Measurements from ENCODE around the gene TOP3A.

Gene TOP3A

DNA sequence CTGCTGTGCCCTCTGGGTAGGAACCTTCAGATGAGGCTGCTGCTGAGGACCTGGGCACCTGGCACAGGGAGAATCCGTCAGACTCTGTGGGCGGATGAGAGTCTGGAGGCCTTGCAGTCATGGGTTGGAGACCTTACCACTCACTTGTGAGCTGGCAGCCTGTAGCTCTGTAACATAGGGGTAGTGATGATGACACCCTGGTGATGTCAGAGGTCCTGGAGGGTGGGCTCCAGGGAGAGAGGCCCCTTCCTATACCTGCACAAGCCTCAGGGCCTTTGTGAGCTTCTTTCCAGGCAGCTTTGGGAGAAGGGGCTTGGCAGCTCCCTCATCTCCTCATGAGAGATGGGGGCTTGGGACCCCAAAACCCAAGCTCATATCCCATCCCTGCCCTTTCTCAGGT lies 52.7 kb downstream of the TOP3A start:
- H3K27me3 ChIP-seq (ENCODE audit: control insufficient read depth, insufficient read depth, low read length): no peaks in the 10 kb centered on the region
- H3K9me3 ChIP-seq (ENCODE audit: control insufficient read depth, low read length): no peaks in the 10 kb centered on the region
- H3K27ac ChIP-seq: peak overlapping the region; percentile 97
- H3K36me3 ChIP-seq (ENCODE audit: control insufficient read depth, insufficient read depth, low read length): no peaks in the 10 kb centered on the region
- peak overlapping the region; percentile 92 for H3K4me3 ChIP-seq (ENCODE audit: low read depth, low read length)
- no peak overlapping the region for H2AFZ ChIP-seq
- peaks cover 30% of the 10 kb centered on the region for H3K79me2 ChIP-seq
- TF ChIP-seq, protein P1, sequence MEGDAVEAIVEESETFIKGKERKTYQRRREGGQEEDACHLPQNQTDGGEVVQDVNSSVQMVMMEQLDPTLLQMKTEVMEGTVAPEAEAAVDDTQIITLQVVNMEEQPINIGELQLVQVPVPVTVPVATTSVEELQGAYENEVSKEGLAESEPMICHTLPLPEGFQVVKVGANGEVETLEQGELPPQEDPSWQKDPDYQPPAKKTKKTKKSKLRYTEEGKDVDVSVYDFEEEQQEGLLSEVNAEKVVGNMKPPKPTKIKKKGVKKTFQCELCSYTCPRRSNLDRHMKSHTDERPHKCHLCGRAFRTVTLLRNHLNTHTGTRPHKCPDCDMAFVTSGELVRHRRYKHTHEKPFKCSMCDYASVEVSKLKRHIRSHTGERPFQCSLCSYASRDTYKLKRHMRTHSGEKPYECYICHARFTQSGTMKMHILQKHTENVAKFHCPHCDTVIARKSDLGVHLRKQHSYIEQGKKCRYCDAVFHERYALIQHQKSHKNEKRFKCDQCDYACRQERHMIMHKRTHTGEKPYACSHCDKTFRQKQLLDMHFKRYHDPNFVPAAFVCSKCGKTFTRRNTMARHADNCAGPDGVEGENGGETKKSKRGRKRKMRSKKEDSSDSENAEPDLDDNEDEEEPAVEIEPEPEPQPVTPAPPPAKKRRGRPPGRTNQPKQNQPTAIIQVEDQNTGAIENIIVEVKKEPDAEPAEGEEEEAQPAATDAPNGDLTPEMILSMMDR (IDR thresholded peaks at IDR 0.05): no peak
- H3K9ac ChIP-seq: no peak overlapping the region
- peaks cover 21% of the 10 kb centered on the region for H3K4me1 ChIP-seq
- H3K4me2 ChIP-seq (ENCODE audit: low read length): peak overlapping the region; percentile 97

DNA sequence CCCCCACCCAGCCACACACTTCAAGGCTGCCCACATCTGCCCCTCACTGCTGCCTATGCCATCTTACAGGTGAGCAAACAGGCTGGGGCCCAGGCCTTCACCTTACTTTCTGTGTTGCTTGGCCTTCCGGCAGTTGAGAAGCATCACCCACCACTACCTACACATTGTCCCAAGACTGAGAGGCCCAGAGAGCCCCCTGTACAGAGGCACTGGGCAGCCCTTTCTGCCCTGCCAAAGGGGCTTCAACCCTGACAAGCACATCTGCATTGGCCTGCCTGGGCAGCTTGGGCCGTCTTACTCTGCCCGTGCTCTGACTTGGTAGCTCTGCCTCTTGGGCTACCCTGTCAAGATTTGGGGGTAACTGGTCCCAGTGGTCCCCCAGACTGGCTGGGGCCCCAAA lies 53.1 kb downstream of the TOP3A start:
- Histone ChIP-seq H3K4me3 (ENCODE audit: low read depth, low read length) (peak overlapping the region; percentile 92), H3K9me3 (ENCODE audit: control insufficient read depth, low read length) (no peaks in the 10 kb centered on the region), H3K36me3 (ENCODE audit: control insufficient read depth, insufficient read depth, low read length) (no peaks in the 10 kb centered on the region), H3K9ac (peak overlapping the region; percentile 78), H3K4me1 (peaks cover 25% of the 10 kb centered on the region), H2AFZ (no peak overlapping the region), H3K79me2 (peaks cover 35% of the 10 kb centered on the region), H3K4me2 (ENCODE audit: low read length) (peak overlapping the region; percentile 97), H3K27me3 (ENCODE audit: control insufficient read depth, insufficient read depth, low read length) (no peaks in the 10 kb centered on the region), H3K27ac (peak overlapping the region; percentile 97)
- TF ChIP-seq, protein P1 (IDR thresholded peaks at IDR 0.05): no peak

DNA sequence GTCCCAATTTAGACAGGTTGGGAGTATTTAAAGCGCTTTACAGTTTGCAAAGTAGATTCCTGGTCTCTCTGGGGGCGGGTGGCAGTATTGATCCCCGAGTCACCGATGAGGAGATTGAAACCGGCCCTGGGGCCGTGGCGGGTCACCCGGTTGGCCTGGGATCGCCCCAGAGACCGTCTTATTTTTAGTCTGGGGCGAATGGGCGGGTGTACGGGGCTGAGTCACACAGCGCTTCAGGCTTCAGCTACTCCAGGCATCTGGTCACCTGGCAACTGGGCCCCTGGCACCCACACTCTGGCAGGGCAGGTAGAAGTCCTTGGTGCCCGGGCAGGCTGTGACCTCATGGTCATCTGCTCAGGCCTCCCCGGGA lies 53.7 kb downstream of the TOP3A start:
- Histone ChIP-seq H3K9ac (peak overlapping the region; percentile 78), H3K9me3 (ENCODE audit: control insufficient read depth, low read length) (no peaks in the 10 kb centered on the region), H2AFZ (peak overlapping the region; percentile 90), H3K79me2 (peaks cover 39% of the 10 kb centered on the region), H3K27me3 (ENCODE audit: control insufficient read depth, insufficient read depth, low read length) (no peaks in the 10 kb centered on the region), H3K4me2 (ENCODE audit: low read length) (peak overlapping the region; percentile 97), H3K36me3 (ENCODE audit: control insufficient read depth, insufficient read depth, low read length) (no peaks in the 10 kb centered on the region), H3K4me3 (ENCODE audit: low read depth, low read length) (peak overlapping the region; percentile 92), H3K4me1 (peaks cover 26% of the 10 kb centered on the region), H3K27ac (peak overlapping the region; percentile 97)
- TF ChIP-seq, protein P1 (IDR thresholded peaks at IDR 0.05): no peak

DNA sequence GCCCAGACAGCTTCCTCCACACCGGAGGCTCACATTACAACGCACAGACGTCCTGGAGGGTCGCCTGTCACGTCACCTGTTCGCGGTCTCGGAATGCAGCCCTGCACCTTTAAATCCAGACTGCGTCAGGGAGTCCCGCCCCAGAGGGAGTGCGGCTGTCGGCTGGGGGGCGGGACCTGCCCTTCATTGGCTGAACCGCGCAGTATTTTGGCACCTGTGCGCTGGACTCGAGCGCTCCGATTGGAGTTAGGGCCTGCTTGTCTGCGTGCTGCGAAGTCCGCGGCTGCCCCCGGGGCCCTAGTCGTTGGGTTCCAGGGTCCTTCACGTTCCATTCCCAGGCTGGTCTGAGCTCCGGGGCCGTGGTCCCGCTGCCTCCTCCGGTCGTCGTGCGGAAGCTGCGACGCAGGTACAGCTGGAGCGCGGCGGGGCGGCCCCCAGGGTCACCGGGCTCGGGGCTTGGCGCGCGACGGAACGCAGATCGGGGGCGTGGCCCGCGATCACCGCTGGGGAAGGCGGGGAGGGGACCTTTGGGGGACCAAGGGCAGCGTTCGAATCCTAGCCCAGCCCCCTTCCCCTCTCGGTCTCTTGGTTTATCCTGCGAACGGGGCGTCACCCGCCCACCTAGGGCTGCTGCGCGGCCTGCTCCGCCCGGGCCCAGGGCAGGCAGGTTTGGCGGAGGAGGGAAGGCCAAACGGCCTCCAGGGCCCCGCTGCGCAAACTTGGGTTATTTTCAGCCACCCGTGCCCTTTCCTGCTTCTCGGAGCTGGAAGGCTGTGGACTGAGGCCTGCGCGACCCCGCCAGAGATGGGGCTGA lies 54.3 kb downstream of the TOP3A start, which contains the start of gene MIEF2:
Gene MIEF2 (plus strand): TSS at position 331 of the 814 bp plus-strand sequence. CDS start 2,059 bp downstream, outside the sequence.
- peak within 1 kb of the TSS; percentile 78 for H3K9ac ChIP-seq
- peak within 1 kb of the TSS; percentile 97 for H3K27ac ChIP-seq
- H3K4me3 ChIP-seq (ENCODE audit: low read depth, low read length): peak within 1 kb of the TSS; percentile 92
- H3K9me3 ChIP-seq (ENCODE audit: control insufficient read depth, low read length): no peaks in the 10 kb centered on the region
- H3K36me3 ChIP-seq (ENCODE audit: control insufficient read depth, insufficient read depth, low read length): no peaks in the 10 kb centered on the region
- H3K79me2 ChIP-seq: peaks cover 44% of the 10 kb centered on the region
- H3K27me3 ChIP-seq (ENCODE audit: control insufficient read depth, insufficient read depth, low read length): no peaks in the 10 kb centered on the region
- H3K4me2 ChIP-seq (ENCODE audit: low read length): peak within 1 kb of the TSS; percentile 97
- peak within 1 kb of the TSS; percentile 90 for H2AFZ ChIP-seq
- TF ChIP-seq, protein P1 (IDR thresholded peaks at IDR 0.05): no peak
- H3K4me1 ChIP-seq: peaks cover 26% of the 10 kb centered on the region

All from parathyroid adenoma (tissue), 2 donors.